ENCODE measurements around the gene PLVAP. TPM values are rescaled to one million over a fixed set of nuclear protein-coding genes. Genes with fewer than 3 reads are reported as not detected.

PLVAP gene
- total RNA-seq, 1 donor from 2014 or later = 1.5 TPM

- no peak for DNase-seq (ENCODE audit: low read depth)
- Histone ChIP-seq H3K27me3 (ENCODE audit: control insufficient read depth, insufficient read depth, low read length) (no peaks in the 10 kb centered on the region), H3K4me3 (ENCODE audit: low read depth, low read length) (no peak overlapping the region), H3K36me3 (ENCODE audit: control insufficient read depth, insufficient read depth, low read length) (peaks cover 3% of the 10 kb centered on the region)
- TF ChIP-seq CTCF (IDR thresholded peaks at IDR 0.05; ENCODE audit: insufficient read depth, low read length, poor library complexity, severe bottlenecking) = no peak
These were observed 63.0 kb downstream of the PLVAP start for GRCh38 chr19:17314007-17314593.

- no peak for DNase-seq (ENCODE audit: low read depth)
- peaks cover 3% of the 10 kb centered on the region for H3K36me3 ChIP-seq (ENCODE audit: control insufficient read depth, insufficient read depth, low read length)
- H3K4me3 ChIP-seq (ENCODE audit: low read depth, low read length) = no peak overlapping the region
- H3K27me3 ChIP-seq (ENCODE audit: control insufficient read depth, insufficient read depth, low read length) = no peaks in the 10 kb centered on the region
- TF ChIP-seq CTCF (IDR thresholded peaks at IDR 0.05; ENCODE audit: insufficient read depth, low read length, poor library complexity, severe bottlenecking) = no peak
These were observed 64.7 kb downstream of the PLVAP start for GRCh38 chr19:17312189-17313113.

- Histone ChIP-seq H3K4me3 (ENCODE audit: low read depth, low read length) (no peak overlapping the region), H3K36me3 (ENCODE audit: control insufficient read depth, insufficient read depth, low read length) (peaks cover 3% of the 10 kb centered on the region), H3K27me3 (ENCODE audit: control insufficient read depth, insufficient read depth, low read length) (no peaks in the 10 kb centered on the region)
- peak; percentile 63 for DNase-seq (ENCODE audit: low read depth)
- no peak for TF ChIP-seq CTCF (IDR thresholded peaks at IDR 0.05; ENCODE audit: insufficient read depth, low read length, poor library complexity, severe bottlenecking)
These were observed 65.5 kb downstream of the PLVAP start for GRCh38 chr19:17311455-17312188.

- TF ChIP-seq CTCF (IDR thresholded peaks at IDR 0.05; ENCODE audit: insufficient read depth, low read length, poor library complexity, severe bottlenecking) = no peak
- Histone ChIP-seq H3K36me3 (ENCODE audit: control insufficient read depth, insufficient read depth, low read length) (peaks cover 3% of the 10 kb centered on the region), H3K4me3 (ENCODE audit: low read depth, low read length) (peak overlapping the region; percentile 92), H3K27me3 (ENCODE audit: control insufficient read depth, insufficient read depth, low read length) (no peaks in the 10 kb centered on the region)
- no peak for DNase-seq (ENCODE audit: low read depth)
These were observed 67.1 kb downstream of the PLVAP start for GRCh38 chr19:17309965-17310461.

GRCh38 chr19:17309198-17309964 is 67.8 kb downstream of the PLVAP start, which contains the start of gene DDA1:
Gene DDA1 (plus strand): TSS chr19:17309563. CDS start chr19:17309655, 92 bp downstream.
- no peaks in the 10 kb centered on the region for H3K27me3 ChIP-seq (ENCODE audit: control insufficient read depth, insufficient read depth, low read length)
- peak within 1 kb of the TSS; percentile 92 for H3K4me3 ChIP-seq (ENCODE audit: low read depth, low read length)
- TF ChIP-seq CTCF (IDR thresholded peaks at IDR 0.05; ENCODE audit: insufficient read depth, low read length, poor library complexity, severe bottlenecking) = no peak
- DNase-seq (ENCODE audit: low read depth) = peak; percentile 100
- H3K36me3 ChIP-seq (ENCODE audit: control insufficient read depth, insufficient read depth, low read length) = peaks cover 3% of the 10 kb centered on the region

Data from kidney epithelial cell (primary cell).